Gastroesophageal sphincter (tissue), 4 donors: ENCODE data around the gene ACP4. TPM values are rescaled to one million over a fixed set of nuclear protein-coding genes. Genes with fewer than 3 reads are reported as not detected.

Source experiments
- ATAC-seq: fragments of 150-250 bp; one replicate; pipeline ENCODE4 v1.9.1; 2016; ENCODE audit warnings: mild to moderate bottlenecking, moderate library complexity
- H3K27ac ChIP-seq, 4 donors: fragments of 200-600 bp; sonication (generic) in 3 of 4; 1 replicate in 3 of 4; 2 replicates in 1 of 4; pipeline ENCODE4 v1.5.1; 2016 to 2019
- H3K27me3 ChIP-seq: fragments of 200-600 bp; sonication (generic); one replicate; pipeline ENCODE4 v1.5.1; 2019
- H3K36me3 ChIP-seq, 2 donors: fragments of 200-600 bp; sonication (generic); one replicate each; pipeline ENCODE4 v1.5.1; 2019; ENCODE audit warnings: control low read depth in 1 of 2
- H3K4me1 ChIP-seq, 3 donors: fragments of 200-600 bp; sonication (generic); 1 replicate in 2 of 3; 2 replicates in 1 of 3; pipeline ENCODE4 v1.5.1; 2016 to 2019; ENCODE audit warnings: control low read depth in 2 of 3
- H3K4me3 ChIP-seq, 2 donors: fragments of 200-600 bp; sonication (generic); one replicate each; pipeline ENCODE4 v1.5.1; 2019; ENCODE audit warnings: mild to moderate bottlenecking in 1 of 2, moderate library complexity in 1 of 2
- H3K9me3 ChIP-seq, 3 donors: fragments of 200-600 bp; sonication (generic); one replicate each; pipeline ENCODE4 v1.5.1; 2017 to 2019; ENCODE audit warnings: control low read depth in 2 of 3
- EP300 ChIP-seq: sonication (generic); formaldehyde crosslinking; IDR thresholded peaks from one replicate; pipeline ENCODE4 v1.6.1; 2017; ENCODE audit warnings: antibody characterized with exemption, mild to moderate bottlenecking
- POLR2A ChIP-seq, 2 donors: fragments of 450-650 bp; IDR thresholded peaks; one replicate each; pipeline ENCODE4 v1.6.1; 2017; ENCODE audit warnings: antibody characterized with exemption in 2 of 2, mild to moderate bottlenecking in 2 of 2, moderate library complexity in 1 of 2
- POLR2AphosphoS5 ChIP-seq: sonication (generic); formaldehyde crosslinking; IDR thresholded peaks from one replicate; pipeline ENCODE4 v1.6.1; 2017; ENCODE audit warnings: antibody characterized with exemption
- WGBS, 2 donors: methylation state at CpG; one replicate each; pipeline ENCODE4 v1.1.5; 2018; ENCODE audit warnings: low coverage in 1 of 2; 5-methylcytosine and 5-hydroxymethylcytosine counted together
- small RNA-seq, 4 donors: library from RNA; depleted of rRNA; stranded (forward); fragments of <200 nt; gene quantifications; one replicate each; pipeline ENCODE3, GENCODE V24; 2016
- total RNA-seq, 4 donors: library from RNA; depleted of rRNA; stranded (reverse); fragments of >200 nt; gene quantifications; one replicate each; pipeline ENCODE4 v1.1.0, GENCODE V29; 2016
- TF ChIP-seq, protein P1 (sequence below), 4 experiments: fragments of 200-600 bp in 2 of 4; fragments of 450-650 bp in 2 of 4; sonication (generic) in 1 of 4; IDR thresholded peaks; one replicate each; pipeline ENCODE4 v1.5.1; 2017 to 2019; ENCODE audit warnings: antibody characterized with exemption in 4 of 4, mild to moderate bottlenecking in 2 of 4, moderate library complexity in 2 of 4

Gene ACP4
- total RNA-seq, 4 donors from 2014 or later: not detected

DNA sequence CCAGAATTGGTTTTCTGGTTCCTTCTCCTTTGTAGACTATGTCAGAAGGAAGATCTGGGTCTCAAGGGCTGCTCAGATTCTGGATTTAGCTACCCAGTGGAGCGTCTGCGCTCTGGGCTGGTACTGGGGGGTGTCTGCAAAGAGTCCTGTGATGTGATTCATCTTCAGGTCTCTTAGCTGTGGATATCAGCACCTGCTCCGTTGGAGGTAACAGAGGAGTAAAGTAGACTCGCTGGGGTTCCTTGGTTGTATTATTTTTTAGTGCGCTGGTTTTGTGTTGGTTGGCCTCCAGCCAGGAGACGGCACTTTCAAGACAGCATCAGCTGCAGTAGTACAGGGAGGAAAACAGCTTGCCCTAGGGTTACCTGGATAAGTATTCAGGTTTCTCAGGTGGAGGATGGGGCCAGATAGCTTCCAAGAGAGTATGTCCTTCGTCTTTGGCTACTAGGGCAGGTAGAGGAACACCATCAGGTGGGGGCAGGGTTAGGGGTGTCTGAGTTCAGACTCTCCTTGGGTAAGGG is 53.5 kb downstream of the ACP4 start:
- 60 to 69% methylated on average over 1 to 5 of the region's 7 CpGs for WGBS, 2 donors
- no peak overlapping the region for H3K27ac ChIP-seq
- H3K4me3 ChIP-seq: no peak overlapping the region
- H3K9me3 ChIP-seq: peaks cover 0 to 32% (median 0%) of the 10 kb centered on the region in 3 donors
- no peak for TF ChIP-seq POLR2A (IDR thresholded peaks at IDR 0.05)
- no peak for TF ChIP-seq EP300
- no peak for TF ChIP-seq POLR2AphosphoS5
- H3K36me3 ChIP-seq: no peaks in the 10 kb centered on the region
- H3K27me3 ChIP-seq: peaks cover 41% of the 10 kb centered on the region
- H3K4me1 ChIP-seq: no peaks in the 10 kb centered on the region
- no peak for ATAC-seq

DNA sequence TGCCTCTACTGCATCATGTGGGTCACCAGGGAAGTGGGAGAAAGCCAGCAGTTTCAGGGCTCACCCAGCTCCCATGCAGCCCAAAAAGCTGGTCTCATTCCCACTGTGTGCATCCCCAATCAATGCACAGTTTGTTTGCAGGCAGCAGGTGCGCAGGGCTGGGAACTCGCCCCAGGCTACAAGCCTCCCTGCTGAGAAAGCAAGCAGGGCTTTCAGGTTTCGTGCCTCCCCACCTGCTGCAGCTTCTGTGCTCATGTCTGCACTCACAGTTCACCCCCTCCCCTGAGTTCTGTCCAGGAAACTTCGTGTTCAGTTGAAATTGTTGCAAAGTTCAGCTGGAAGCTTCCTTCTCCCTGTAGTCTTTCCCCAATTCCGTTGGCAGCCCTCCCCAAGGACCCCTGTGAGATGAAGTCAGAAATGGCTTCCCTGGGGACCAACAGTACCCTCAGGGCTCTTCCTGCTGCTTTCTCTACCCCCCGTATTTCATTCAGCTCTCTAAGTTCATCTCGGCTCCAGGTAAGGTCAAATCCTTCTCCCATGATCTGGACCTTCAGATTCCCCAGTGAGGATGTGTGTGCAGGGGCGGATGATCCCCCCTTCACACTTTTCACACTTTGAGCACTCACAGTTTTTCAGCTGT is 54.2 kb downstream of the ACP4 start:
- Histone ChIP-seq H3K4me1 (no peaks in the 10 kb centered on the region), H3K4me3 (no peak overlapping the region), H3K27ac (no peak overlapping the region), H3K27me3 (peaks cover 41% of the 10 kb centered on the region), H3K9me3 (peaks cover 0 to 32% (median 0%) of the 10 kb centered on the region in 3 donors), H3K36me3 (no peaks in the 10 kb centered on the region)
- 63 to 64% methylated on average over 4 to 5 of the region's 8 CpGs for WGBS, 2 donors
- ATAC-seq: no peak
- TF ChIP-seq POLR2A (IDR thresholded peaks at IDR 0.05) (no peak), EP300 (no peak), POLR2AphosphoS5 (no peak)
- TF ChIP-seq, protein P1, sequence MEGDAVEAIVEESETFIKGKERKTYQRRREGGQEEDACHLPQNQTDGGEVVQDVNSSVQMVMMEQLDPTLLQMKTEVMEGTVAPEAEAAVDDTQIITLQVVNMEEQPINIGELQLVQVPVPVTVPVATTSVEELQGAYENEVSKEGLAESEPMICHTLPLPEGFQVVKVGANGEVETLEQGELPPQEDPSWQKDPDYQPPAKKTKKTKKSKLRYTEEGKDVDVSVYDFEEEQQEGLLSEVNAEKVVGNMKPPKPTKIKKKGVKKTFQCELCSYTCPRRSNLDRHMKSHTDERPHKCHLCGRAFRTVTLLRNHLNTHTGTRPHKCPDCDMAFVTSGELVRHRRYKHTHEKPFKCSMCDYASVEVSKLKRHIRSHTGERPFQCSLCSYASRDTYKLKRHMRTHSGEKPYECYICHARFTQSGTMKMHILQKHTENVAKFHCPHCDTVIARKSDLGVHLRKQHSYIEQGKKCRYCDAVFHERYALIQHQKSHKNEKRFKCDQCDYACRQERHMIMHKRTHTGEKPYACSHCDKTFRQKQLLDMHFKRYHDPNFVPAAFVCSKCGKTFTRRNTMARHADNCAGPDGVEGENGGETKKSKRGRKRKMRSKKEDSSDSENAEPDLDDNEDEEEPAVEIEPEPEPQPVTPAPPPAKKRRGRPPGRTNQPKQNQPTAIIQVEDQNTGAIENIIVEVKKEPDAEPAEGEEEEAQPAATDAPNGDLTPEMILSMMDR (IDR thresholded peaks at IDR 0.05): no peak

Small RNAs within 50 kb of the gene (small RNA-seq; reads per million reads assigned to genes)
- gene SNORD88A (122 to 157 (median 133) reads per million in 4 donors), gene SNORD88B (0 reads per million in 4 donors), gene SNORD88C (0 reads per million in 4 donors)

Other genes with a start within 250 kb of the ACP4 start
- gene LRRC4B, start 222.0 kb upstream of the ACP4 start, total RNA-seq: 1 to 10 TPM; 5.0 to 9.3 (median 7.6) TPM
- under 1 TPM in 1 of 4 donors, not detected in 3; 0.42 TPM for gene SYT3, start 150.5 kb upstream of the ACP4 start, total RNA-seq
- gene C19orf81, start 141.0 kb upstream of the ACP4 start, total RNA-seq: not detected
- gene SHANK1, start 70.6 kb upstream of the ACP4 start, total RNA-seq: under 1 TPM in 3 of 4 donors, not detected in 1; 0.15 to 0.40 (median 0.31) TPM
- gene CLEC11A, start 67.1 kb upstream of the ACP4 start, total RNA-seq: 10 to 100 TPM in 2 of 4 donors, 1 to 10 TPM in 2; 4.6 to 17.1 (median 8.4) TPM
- gene GPR32, start 20.0 kb upstream of the ACP4 start, total RNA-seq: not detected
- not detected for gene KLK1, start 33.4 kb downstream of the ACP4 start, total RNA-seq
- gene KLK15, start 43.2 kb downstream of the ACP4 start, total RNA-seq: not detected
- not detected for gene KLK3, start 64.5 kb downstream of the ACP4 start, total RNA-seq
- gene KLK2, start 83.0 kb downstream of the ACP4 start, total RNA-seq: not detected
- not detected for gene KLK4, start 121.0 kb downstream of the ACP4 start, total RNA-seq
- gene KLK5, start 162.6 kb downstream of the ACP4 start, total RNA-seq: 1 to 10 TPM in 1 of 4 donors, not detected in 3; 1.2 TPM
- 1 to 10 TPM in 2 of 4 donors, not detected in 2; 1.1 to 7.8 TPM for gene KLK6, start 179.2 kb downstream of the ACP4 start, total RNA-seq
- 10 to 100 TPM in 1 of 4 donors, under 1 TPM in 1, not detected in 2; 0.31 to 16.7 TPM for gene KLK7, start 193.5 kb downstream of the ACP4 start, total RNA-seq
- gene KLK8, start 211.2 kb downstream of the ACP4 start, total RNA-seq: 1 to 10 TPM in 2 of 4 donors, not detected in 2; 2.3 to 4.6 TPM
- gene KLK10, start 229.3 kb downstream of the ACP4 start, total RNA-seq: 1 to 10 TPM in 3 of 4 donors, not detected in 1; 1.7 to 6.7 (median 4.1) TPM
- 10 to 100 TPM in 1 of 4 donors, under 1 TPM in 1, not detected in 2; 0.78 to 12.3 TPM for gene KLK11, start 236.2 kb downstream of the ACP4 start, total RNA-seq
- gene KLK12, start 244.6 kb downstream of the ACP4 start, total RNA-seq: 1 to 10 TPM in 1 of 4 donors, under 1 TPM in 2, not detected in 1; 0.40 to 1.2 (median 0.54) TPM